T-helper 1 cell treated with Interleukin-12 subunit alpha and Interleukin-12 subunit beta and Interleukin-4 antibody, amounts not matched to agents 30 μg/mL and 1 μg/mL, for 36 hours (primary cell): Measurements from ENCODE around the gene ACBD5.
A peak's percentile ranks its signal among the peaks of the same experiment; 100 is the strongest.
"Not testable (repeated sequence)": the region's sequence is repeated elsewhere in the genome, so short reads cannot be mapped to it uniquely, and the experiment has no call there.

Experiments used
- H3K27ac Mint-ChIP-seq: one replicate; pipeline ENCODE4 v1.8.0; 2021; ENCODE audit warnings: mild to moderate bottlenecking, mixed read lengths
- H3K27me3 Mint-ChIP-seq: one replicate; pipeline ENCODE4 v1.8.0; 2021; ENCODE audit warnings: low read depth, mixed read lengths
- H3K36me3 Mint-ChIP-seq: one replicate; pipeline ENCODE4 v1.8.0; 2021; ENCODE audit warnings: low read depth, mixed read lengths
- H3K4me1 Mint-ChIP-seq: one replicate; pipeline ENCODE4 v1.8.0; 2021; ENCODE audit warnings: low read depth, mixed read lengths
- H3K4me3 Mint-ChIP-seq: one replicate; pipeline ENCODE4 v1.8.0; 2021; ENCODE audit warnings: mild to moderate bottlenecking, moderate library complexity, mixed read lengths
- H3K9me3 Mint-ChIP-seq: one replicate; pipeline ENCODE4 v1.8.0; 2021; ENCODE audit warnings: mixed read lengths

ACBD5 gene

DNA sequence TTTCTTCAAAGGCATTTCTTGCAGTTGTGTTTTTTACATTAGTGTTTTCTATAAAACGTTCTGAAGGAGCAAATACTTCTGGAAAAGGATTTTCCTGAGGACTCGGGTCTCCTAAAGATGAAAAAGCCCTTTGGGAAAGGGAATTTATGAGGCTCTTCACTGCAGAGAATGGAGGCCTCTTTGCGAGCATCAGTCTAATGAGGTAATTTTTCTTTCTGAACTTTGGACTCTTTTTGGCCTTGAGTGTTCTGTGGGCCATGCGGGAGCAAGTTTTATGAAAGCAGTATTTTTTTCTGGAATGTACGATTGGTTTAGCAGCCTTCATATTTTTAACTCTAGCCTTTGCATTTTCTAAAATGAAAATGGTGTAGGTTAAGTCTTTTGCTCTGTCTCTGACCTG, 6.4 kb upstream of the ACBD5 start:
- Mint-ChIP-seq H3K9me3 (no peaks in the 10 kb centered on the region), H3K36me3 (peaks cover 7% of the 10 kb centered on the region), H3K27ac (no peak overlapping the region), H3K27me3 (no peaks in the 10 kb centered on the region), H3K4me1 (peaks cover 20% of the 10 kb centered on the region), H3K4me3 (no peak overlapping the region)

DNA sequence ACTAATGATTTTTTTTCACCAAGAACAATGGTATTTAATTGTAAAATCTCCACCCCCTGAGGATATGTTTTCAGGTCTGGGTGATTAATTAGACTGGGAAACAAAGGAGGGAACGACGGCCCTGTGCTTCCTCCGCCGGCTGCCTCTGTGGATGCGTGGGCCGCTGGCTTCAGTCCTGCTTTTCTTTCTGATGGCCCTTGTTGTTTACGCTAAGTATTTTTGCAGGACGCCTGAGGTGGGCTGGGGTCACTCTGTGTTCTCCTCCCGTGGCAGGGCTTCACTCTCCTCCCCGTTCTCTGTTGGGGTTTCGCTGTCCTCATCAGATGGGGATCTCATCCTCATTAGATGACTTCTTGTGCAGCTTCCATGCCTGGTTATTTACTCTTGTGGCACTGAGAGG, 5.2 kb upstream of the ACBD5 start:
- Mint-ChIP-seq H3K4me1 (peaks cover 30% of the 10 kb centered on the region), H3K27ac (no peak overlapping the region), H3K4me3 (no peak overlapping the region)

DNA sequence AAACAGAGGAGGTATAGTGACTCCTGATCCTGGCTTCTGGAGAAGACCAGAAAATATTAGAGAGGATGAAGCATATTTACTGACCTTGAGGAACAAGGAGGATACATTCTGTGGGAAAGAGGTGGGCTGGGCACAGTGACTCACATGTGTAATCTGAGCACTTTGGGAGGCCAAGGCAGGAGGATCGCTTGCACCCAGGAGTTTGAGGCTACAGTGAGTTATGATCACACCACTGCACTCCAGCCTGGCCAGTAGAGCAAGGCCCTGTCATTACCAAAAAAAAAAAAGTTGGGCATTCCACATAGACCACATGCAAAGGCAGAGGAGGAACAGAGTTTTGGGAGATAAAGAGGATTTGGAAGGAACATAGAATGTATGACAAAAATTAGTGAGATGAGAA, 4.4 kb upstream of the ACBD5 start:
- H3K27ac Mint-ChIP-seq = no peak overlapping the region
- H3K4me1 Mint-ChIP-seq = peaks cover 31% of the 10 kb centered on the region
- H3K36me3 Mint-ChIP-seq = peaks cover 7% of the 10 kb centered on the region
- no peak overlapping the region for H3K4me3 Mint-ChIP-seq
- H3K9me3 Mint-ChIP-seq = no peaks in the 10 kb centered on the region
- no peaks in the 10 kb centered on the region for H3K27me3 Mint-ChIP-seq

More for the DNA sequence above, 5.2 kb upstream of the ACBD5 start:
- no peaks in the 10 kb centered on the region for H3K27me3 Mint-ChIP-seq
- H3K9me3 Mint-ChIP-seq = no peaks in the 10 kb centered on the region
- peaks cover 7% of the 10 kb centered on the region for H3K36me3 Mint-ChIP-seq

DNA sequence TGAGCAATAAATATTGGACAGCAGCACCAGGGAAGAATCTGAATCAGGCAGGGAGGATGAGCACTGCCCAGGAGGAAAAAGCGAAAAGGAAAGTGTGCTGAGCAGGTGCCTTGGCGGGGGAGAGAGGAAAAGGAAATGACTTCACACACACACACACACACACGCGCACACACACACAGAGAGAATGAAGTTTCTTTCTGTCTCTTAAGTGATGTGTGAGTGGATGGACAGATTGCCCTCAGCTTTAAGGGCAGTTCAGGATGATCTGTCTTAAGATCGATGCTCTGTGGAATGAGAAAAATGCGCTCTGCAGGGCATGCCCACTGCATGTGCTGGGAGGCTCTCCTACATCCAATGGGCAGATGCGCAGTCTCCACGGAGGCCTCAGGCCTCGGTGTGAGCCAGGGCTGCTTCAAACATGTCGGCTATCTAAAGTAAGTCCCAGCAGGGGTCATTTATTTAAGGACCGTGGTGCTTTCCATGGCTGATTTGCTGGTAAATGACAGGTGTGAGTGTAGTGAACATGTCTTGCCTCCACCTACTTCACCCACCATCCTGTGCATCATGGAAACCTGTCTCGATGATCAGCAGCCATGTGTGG, 2.5 kb upstream of the ACBD5 start:
- Mint-ChIP-seq H3K27ac (peak overlapping the region; percentile 97), H3K4me3 (peak overlapping the region; percentile 92), H3K27me3 (no peaks in the 10 kb centered on the region), H3K4me1 (peaks cover 33% of the 10 kb centered on the region), H3K9me3 (no peaks in the 10 kb centered on the region), H3K36me3 (peaks cover 7% of the 10 kb centered on the region)

DNA sequence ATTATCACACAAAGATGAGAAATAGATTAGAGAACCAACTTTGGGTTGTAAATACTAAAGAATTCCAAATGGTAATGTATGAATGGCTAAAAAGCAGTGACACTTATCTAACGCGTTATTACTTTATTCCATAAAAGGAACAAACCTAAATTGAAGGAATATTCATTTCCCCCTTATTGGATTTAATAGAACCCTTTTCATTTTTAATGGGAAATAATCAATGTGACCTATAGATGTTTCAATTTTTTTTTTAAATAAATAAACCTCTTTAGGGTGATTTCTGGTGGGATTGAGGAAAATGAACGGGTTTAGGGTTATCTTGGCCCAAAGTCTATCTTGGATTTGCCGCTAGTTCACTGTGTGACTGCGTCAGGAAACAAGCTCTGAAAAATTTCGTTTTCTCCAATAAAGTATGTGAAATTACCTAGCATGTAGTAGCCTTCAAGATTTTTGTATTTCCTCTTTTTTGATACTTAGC, 1.9 kb upstream of the ACBD5 start:
- peaks cover 33% of the 10 kb centered on the region for H3K4me1 Mint-ChIP-seq
- H3K36me3 Mint-ChIP-seq = peaks cover 7% of the 10 kb centered on the region
- no peaks in the 10 kb centered on the region for H3K9me3 Mint-ChIP-seq
- peak overlapping the region; percentile 92 for H3K4me3 Mint-ChIP-seq
- H3K27ac Mint-ChIP-seq = peak overlapping the region; percentile 97
- no peaks in the 10 kb centered on the region for H3K27me3 Mint-ChIP-seq

DNA sequence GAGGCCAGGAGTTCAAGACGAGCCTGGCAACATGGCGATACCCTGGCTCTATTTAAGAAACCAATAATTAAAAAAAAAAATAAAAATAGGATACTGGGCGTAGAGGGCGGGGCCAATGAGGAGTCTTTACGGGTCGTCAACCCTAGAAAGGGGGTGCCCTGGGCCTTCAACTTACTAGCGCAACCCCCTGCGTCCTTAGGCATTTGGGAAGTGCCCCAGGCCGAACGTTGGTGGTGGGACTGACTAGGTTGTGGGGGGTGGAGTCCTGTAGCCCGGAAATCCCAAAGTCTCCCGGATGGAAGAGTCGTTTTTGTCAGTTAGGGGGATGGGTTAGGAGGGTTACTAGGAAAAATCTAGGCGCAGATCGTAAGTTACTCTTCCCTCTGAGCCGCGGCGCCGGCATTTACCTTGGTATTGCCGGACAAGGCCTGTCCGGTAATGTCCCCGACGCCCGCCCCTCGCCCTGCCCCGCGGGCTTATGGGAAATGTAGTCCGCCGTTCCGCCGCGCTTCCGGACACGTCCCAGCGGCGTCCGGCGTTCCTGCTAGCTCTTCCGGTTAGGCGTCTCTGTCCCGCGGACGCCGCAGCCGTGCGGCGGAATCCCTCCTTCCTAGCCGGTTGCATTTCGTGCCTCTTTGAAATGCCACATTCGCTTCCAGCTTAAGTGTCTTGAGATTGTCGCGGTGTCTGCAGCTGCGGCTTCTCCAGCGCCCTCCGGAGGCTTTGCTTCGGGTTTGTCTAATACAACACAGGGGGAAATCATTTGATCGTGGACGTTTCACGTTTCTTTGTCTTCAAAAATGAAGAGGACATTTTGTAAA, 1.3 kb upstream of the ACBD5 start:
- Mint-ChIP-seq H3K4me3 (peak overlapping the region; percentile 92), H3K27me3 (no peaks in the 10 kb centered on the region), H3K36me3 (peaks cover 7% of the 10 kb centered on the region), H3K27ac (peak overlapping the region; percentile 97), H3K4me1 (peaks cover 33% of the 10 kb centered on the region), H3K9me3 (no peaks in the 10 kb centered on the region)

DNA sequence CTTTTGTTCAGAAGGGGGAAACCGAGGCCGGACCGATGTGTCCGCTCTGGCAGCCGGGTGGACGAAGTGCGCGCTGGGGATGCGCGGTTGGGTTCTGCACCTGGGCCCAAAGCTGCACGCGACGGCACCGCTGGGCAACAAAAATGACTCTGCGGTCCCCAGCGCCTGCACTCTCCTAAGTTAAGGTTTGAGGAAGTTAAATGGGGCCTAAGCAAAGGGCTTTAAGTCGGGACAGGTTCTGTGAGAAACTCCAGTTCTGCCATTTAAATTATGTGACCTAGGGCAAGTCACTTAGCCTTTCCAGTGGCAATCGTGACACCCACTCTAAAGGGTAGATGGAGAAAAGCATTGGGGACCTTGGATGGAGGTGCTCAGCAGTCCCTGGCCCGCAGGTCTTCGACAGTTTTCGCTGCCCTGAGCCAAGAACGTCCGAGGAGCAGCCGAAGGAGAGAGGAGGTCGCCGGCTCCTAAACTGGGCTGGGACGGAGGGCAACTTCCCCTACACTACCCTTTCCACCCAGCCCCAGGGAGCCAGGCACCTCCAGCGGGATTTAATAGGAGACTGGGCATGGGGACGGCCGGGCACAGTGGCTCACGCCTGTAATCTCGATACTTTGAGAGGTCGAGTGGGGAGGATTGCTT, 534 bp upstream of the ACBD5 start:
- peaks cover 7% of the 10 kb centered on the region for H3K36me3 Mint-ChIP-seq
- no peaks in the 10 kb centered on the region for H3K9me3 Mint-ChIP-seq
- H3K27me3 Mint-ChIP-seq = no peaks in the 10 kb centered on the region
- peaks cover 33% of the 10 kb centered on the region for H3K4me1 Mint-ChIP-seq
- H3K27ac Mint-ChIP-seq = peak overlapping the region; percentile 97
- peak overlapping the region; percentile 92 for H3K4me3 Mint-ChIP-seq

DNA sequence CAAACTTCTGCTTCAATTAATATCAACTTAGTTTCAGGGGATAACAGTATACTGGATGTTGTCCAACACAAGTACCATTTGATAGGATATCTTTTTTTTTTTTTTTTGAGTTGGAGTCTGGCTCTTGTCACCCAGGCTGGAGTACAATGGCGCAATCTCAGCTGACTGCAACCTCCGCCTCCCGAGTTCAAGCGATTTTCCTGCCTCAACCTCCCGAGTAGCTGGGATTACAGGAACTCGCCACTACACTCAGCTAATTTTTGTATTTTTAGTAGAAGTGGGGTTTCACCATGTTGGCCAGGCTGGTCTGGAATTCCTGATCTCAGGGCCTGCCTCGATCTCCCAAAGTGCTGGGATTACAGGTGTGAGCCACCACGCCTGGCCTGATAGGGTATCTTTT, 3.1 kb downstream of the ACBD5 start:
- not testable (repeated sequence) for H3K9me3 Mint-ChIP-seq, H3K36me3 Mint-ChIP-seq, H3K27me3 Mint-ChIP-seq, H3K4me3 Mint-ChIP-seq, H3K27ac Mint-ChIP-seq
- H3K4me1 Mint-ChIP-seq = peaks cover 18% of the 10 kb centered on the region

DNA sequence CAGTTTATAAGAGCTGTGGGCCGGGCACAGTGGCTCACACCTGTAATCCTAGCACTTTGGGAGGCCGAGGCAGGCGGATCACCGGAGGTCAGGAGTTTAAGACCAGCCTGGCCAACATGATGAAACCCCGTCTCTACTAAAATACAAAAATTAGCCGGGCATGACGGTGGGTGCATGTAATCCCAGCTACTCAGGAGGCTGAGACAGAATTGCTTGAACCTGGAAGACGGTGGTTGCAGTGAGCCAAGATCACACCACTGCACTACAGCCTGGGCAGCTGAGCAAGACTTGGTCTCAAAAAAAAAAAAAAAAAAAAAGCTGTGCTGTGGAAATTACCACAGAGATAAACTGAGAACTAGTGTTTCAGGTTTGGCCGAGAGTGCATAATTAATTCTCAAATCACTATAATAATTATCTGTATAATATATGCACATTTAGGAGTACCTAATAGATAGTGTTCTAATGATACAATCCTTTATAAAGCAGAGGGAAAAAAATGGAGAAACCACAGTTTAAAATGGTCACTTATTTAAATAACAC, 3.9 kb downstream of the ACBD5 start:
- not testable (repeated sequence) for H3K36me3 Mint-ChIP-seq, H3K27ac Mint-ChIP-seq, H3K9me3 Mint-ChIP-seq, H3K27me3 Mint-ChIP-seq, H3K4me3 Mint-ChIP-seq
- peaks cover 14% of the 10 kb centered on the region for H3K4me1 Mint-ChIP-seq

DNA sequence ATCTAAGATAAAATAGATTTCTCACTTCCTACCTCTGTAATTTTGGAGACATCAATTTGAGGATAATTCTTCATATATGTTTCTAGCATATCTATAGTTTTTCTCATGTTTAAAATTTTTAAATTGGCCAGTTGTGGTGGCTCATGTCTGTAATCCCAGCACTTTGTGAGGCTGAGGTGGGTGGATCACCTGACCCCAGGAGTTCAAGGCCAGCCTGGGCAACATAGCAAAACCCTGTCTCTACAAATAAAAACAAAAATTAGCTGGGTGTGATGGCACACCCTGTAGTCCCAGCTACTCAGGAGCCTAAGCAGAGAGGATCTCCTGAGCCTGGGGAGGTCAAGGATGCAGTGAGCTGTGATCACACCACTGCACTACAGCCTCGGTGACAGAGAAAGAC, 4.9 kb downstream of the ACBD5 start:
- Mint-ChIP-seq H3K27me3 (no peaks in the 10 kb centered on the region), H3K27ac (no peak overlapping the region), H3K4me3 (no peak overlapping the region), H3K36me3 (peaks cover 3% of the 10 kb centered on the region), H3K4me1 (peaks cover 7% of the 10 kb centered on the region), H3K9me3 (no peaks in the 10 kb centered on the region)

DNA sequence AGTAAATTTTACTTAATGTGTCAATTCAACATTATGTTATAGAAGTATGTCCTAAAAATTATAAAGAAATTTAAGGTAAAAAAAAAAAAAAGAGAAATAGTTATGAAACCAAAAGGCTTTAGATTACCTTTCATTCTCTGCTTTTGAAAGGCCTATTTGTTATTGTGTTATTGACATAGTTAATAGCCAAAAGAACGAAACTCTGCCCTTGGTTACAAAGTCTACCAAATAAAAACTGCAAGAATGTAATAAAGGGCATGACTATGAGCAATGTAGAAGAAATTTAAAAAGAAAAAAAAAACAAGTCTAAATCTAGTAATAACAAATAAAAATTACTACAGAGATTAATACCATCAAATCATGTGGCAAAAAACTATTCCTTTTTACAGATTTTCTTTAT, 10.6 kb downstream of the ACBD5 start:
- peaks cover 7% of the 10 kb centered on the region for H3K36me3 Mint-ChIP-seq
- H3K27me3 Mint-ChIP-seq = no peaks in the 10 kb centered on the region
- no peak overlapping the region for H3K27ac Mint-ChIP-seq
- no peaks in the 10 kb centered on the region for H3K9me3 Mint-ChIP-seq
- no peak overlapping the region for H3K4me3 Mint-ChIP-seq
- peaks cover 7% of the 10 kb centered on the region for H3K4me1 Mint-ChIP-seq

DNA sequence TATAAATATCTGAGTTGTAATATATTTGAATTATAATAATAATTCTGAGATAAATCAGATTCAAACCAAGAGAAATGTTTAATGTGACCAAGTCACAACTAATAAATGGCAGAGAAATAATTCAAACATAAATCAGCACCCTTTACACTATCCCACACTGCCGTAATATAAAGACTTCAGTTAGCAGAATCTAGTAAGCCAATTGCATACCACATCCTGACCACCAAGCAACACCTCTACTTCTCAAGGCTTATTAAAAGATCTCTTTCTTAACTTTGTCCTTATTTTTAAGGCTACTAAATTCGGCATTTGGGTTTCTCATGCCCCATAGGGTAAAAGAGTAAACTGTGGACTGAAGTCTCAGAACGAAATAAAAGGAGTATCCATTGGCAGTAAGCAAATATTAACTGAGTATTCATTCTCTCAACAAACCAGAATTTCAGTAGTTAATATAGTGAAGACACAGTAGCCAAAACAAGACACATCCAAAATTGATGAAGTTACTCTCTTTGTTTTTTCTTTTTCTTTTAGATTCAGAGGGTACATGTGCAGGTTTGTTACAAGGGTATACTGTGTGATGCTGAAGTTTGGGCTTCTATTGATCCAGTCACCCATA, 14.8 kb downstream of the ACBD5 start:
- no peak overlapping the region for H3K4me3 Mint-ChIP-seq

DNA sequence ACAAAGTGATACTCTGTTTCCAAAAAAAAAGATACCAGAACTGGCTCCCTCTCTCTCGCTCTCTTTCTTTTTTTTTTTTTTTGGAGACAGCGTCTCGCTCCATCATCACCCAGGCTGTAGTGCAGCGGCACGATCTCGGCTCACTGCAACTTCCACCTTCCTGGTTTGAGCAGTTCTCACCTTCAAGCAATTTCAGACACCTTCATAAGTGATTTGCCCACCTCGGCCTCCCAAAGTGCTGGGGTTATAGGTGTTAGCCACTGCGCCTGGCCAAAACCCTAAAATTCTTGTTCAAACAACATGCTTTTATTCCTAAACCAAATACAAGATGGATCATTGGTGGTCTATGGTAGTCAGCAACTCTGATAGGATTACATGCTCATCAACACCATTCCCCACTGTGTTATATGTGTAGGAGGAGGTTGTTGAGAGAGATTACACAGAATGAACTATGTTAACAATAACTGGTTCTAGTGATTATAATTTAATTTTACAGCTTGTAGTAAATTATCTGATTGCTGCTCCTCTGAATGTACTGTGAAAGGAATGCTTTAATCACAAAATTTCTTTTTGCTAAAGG, 15.5 kb downstream of the ACBD5 start:
- no peak overlapping the region for H3K27ac Mint-ChIP-seq
- H3K4me3 Mint-ChIP-seq = no peak overlapping the region
- peaks cover 4% of the 10 kb centered on the region for H3K36me3 Mint-ChIP-seq
- H3K9me3 Mint-ChIP-seq = no peaks in the 10 kb centered on the region
- no peaks in the 10 kb centered on the region for H3K27me3 Mint-ChIP-seq
- H3K4me1 Mint-ChIP-seq = peaks cover 9% of the 10 kb centered on the region

More for the DNA sequence above, 14.8 kb downstream of the ACBD5 start:
- H3K27me3 Mint-ChIP-seq = no peaks in the 10 kb centered on the region
- no peak overlapping the region for H3K27ac Mint-ChIP-seq
- H3K36me3 Mint-ChIP-seq = peaks cover 8% of the 10 kb centered on the region
- peaks cover 9% of the 10 kb centered on the region for H3K4me1 Mint-ChIP-seq
- no peaks in the 10 kb centered on the region for H3K9me3 Mint-ChIP-seq

DNA sequence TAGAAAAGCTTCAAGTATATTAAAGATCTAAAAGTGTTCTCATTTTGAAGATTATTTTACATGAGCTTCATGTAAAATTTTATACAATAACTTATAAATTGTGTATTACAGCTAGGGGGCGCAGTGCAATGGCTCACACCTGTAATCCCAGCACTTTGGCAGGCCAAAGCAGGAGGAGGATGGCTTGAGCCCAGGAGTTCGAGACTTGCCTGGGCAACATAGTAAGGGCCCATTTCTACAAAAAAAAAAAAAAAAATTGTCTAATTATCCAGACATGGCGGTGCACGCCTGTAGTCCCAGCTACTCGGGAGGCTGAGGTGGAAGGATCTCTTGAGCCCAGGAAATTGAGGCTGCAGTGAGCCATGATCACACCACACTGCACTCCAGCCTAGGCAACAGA, 16.6 kb downstream of the ACBD5 start:
- H3K27me3 Mint-ChIP-seq = no peaks in the 10 kb centered on the region
- peaks cover 10% of the 10 kb centered on the region for H3K36me3 Mint-ChIP-seq
- no peak overlapping the region for H3K4me3 Mint-ChIP-seq
- H3K4me1 Mint-ChIP-seq = peaks cover 9% of the 10 kb centered on the region
- no peaks in the 10 kb centered on the region for H3K9me3 Mint-ChIP-seq
- no peak overlapping the region for H3K27ac Mint-ChIP-seq
